ENCODE data around the gene SEC63.
"Not testable (repeated sequence)": the region's sequence is repeated elsewhere in the genome, so short reads cannot be mapped to it uniquely, and the experiment has no call there.

Gene SEC63

GRCh38 chr6:107971181-107971580, 13.2 kb upstream of the SEC63 start:
- DNase-seq = no peak

GRCh38 chr6:107970255-107970654, 12.2 kb upstream of the SEC63 start:
- no peak for DNase-seq

- no peak for DNase-seq
Measured at GRCh38 chr6:107968081-107968480, 10.1 kb upstream of the SEC63 start.

GRCh38 chr6:107965746-107966145, 7.7 kb upstream of the SEC63 start:
- no peak for DNase-seq

GRCh38 chr6:107962723-107963122, 4.7 kb upstream of the SEC63 start:
- no peak for DNase-seq

- DNase-seq = no peak
Measured at GRCh38 chr6:107959392-107959791, 1.4 kb upstream of the SEC63 start.

GRCh38 chr6:107958689-107959362, 818 bp upstream of the SEC63 start:
- DNase-seq = not testable (repeated sequence)

GRCh38 chr6:107957308-107957908, 600 bp downstream of the SEC63 start:
- DNase-seq = peak in 1 of 2 experiments; percentile 49

GRCh38 chr6:107956586-107957307, 1.3 kb downstream of the SEC63 start:
- DNase-seq = peak in 1 of 2 experiments; percentile 12

- no peak for DNase-seq
Measured at GRCh38 chr6:107956181-107956580, 1.8 kb downstream of the SEC63 start.

GRCh38 chr6:107953858-107954414, 4.1 kb downstream of the SEC63 start:
- DNase-seq = not testable (repeated sequence)

GRCh38 chr6:107943626-107944439, 14.2 kb downstream of the SEC63 start:
- no peak for DNase-seq

GRCh38 chr6:107942142-107942541, 15.9 kb downstream of the SEC63 start:
- DNase-seq = no peak

GRCh38 chr6:107941627-107942026, 16.4 kb downstream of the SEC63 start:
- DNase-seq = no peak

- no peak for DNase-seq
Measured at GRCh38 chr6:107941199-107941598, 16.8 kb downstream of the SEC63 start.

GRCh38 chr6:107936910-107937292, 21.1 kb downstream of the SEC63 start:
- not testable (repeated sequence) for DNase-seq

- no peak for DNase-seq
Measured at GRCh38 chr6:107936162-107936909, 21.7 kb downstream of the SEC63 start.

GRCh38 chr6:107934229-107934628, 23.8 kb downstream of the SEC63 start:
- DNase-seq = not testable (repeated sequence)

GRCh38 chr6:107932580-107932979, 25.4 kb downstream of the SEC63 start:
- no peak for DNase-seq

GRCh38 chr6:107931894-107932293, 26.1 kb downstream of the SEC63 start:
- DNase-seq = no peak

- DNase-seq = no peak
Measured at GRCh38 chr6:107928984-107929383, 29.0 kb downstream of the SEC63 start.

Data from SW 1271 (cell line).